Tibial artery (tissue), 4 donors: ENCODE data around the gene SCN4A.

ENCODE experiments used
- DNase-seq, 2 donors: peaks; one replicate each; pipeline ENCODE4 v3.0.0-alpha.2; 2019
- H3K27ac ChIP-seq, 2 donors: fragments of 200-600 bp; sonication (generic) in 1 of 2; 1 replicate in 1 of 2; 2 replicates in 1 of 2; pipeline ENCODE4 v1.5.1; 2018 to 2019; ENCODE audit warnings: mild to moderate bottlenecking in 1 of 2
- H3K27me3 ChIP-seq, 2 donors: fragments of 200-600 bp; sonication (generic) in 1 of 2; one replicate each; pipeline versions ENCODE4 v1.5.1 to v1.6.0; 2016 to 2019
- H3K36me3 ChIP-seq, 3 donors: fragments of 200-600 bp; sonication (generic) in 2 of 3; one replicate each; pipeline ENCODE4 v1.5.1; 2016 to 2019; ENCODE audit warnings: mild to moderate bottlenecking in 2 of 3
- H3K4me1 ChIP-seq, 4 donors: fragments of 200-600 bp; sonication (generic) in 2 of 4; 1 replicate in 3 of 4; 2 replicates in 1 of 4; pipeline ENCODE4 v1.5.1; 2016 to 2019
- H3K4me3 ChIP-seq, 2 donors: fragments of 200-600 bp; sonication (generic) in 1 of 2; 1 replicate in 1 of 2; 2 replicates in 1 of 2; pipeline ENCODE4 v1.5.1; 2018 to 2019; ENCODE audit warnings: mild to moderate bottlenecking in 2 of 2
- H3K9me3 ChIP-seq, 3 donors: fragments of 200-600 bp; sonication (generic) in 1 of 3; one replicate each; pipeline ENCODE4 v1.5.1; 2016 to 2019
- CTCF ChIP-seq, 2 experiments: fragments of 200-600 bp in 1 of 2; fragments of 450-650 bp in 1 of 2; IDR thresholded peaks; one replicate each; pipeline ENCODE4 v1.5.1; 2017 to 2019; ENCODE audit warnings: antibody characterized with exemption in 2 of 2, mild to moderate bottlenecking in 1 of 2, moderate library complexity in 1 of 2
- intact Hi-C: fragments of 100-400 bp; cut with DNase I; formaldehyde crosslinking; loops from one replicate; pipeline ENCODE4 v1.15.0; 2023; ENCODE audit warnings: low total_unique reads

Gene SCN4A

GRCh38 chr17:63966646-63967264 is 6.0 kb downstream of the SCN4A start:
- Histone ChIP-seq H3K4me1 (peaks cover 0 to 4% (median under 1%) of the 10 kb centered on the region in 4 donors), H3K27ac (no peak overlapping the region), H3K4me3 (no peak overlapping the region), H3K27me3 (peaks cover 0 to 2% of the 10 kb centered on the region in 2 donors), H3K9me3 (no peaks in the 10 kb centered on the region), H3K36me3 (no peaks in the 10 kb centered on the region)
- intact Hi-C loops = no loop called here
- TF ChIP-seq CTCF (IDR thresholded peaks at IDR 0.05) = no peak
- no peak for DNase-seq

- H3K4me1 ChIP-seq = peaks cover 0 to 10% (median 6%) of the 10 kb centered on the region in 4 donors
- no peak for DNase-seq
- intact Hi-C loops = no loop called here
These were observed 9.6 kb downstream of the SCN4A start for GRCh38 chr17:63963123-63963522.

GRCh38 chr17:63962298-63962744 is 10.4 kb downstream of the SCN4A start:
- H3K4me1 ChIP-seq = peaks cover 0 to 10% (median 6%) of the 10 kb centered on the region in 4 donors
- no peaks in the 10 kb centered on the region for H3K9me3 ChIP-seq
- no peak for TF ChIP-seq CTCF (IDR thresholded peaks at IDR 0.05)
- no peaks in the 10 kb centered on the region for H3K36me3 ChIP-seq
- no peak overlapping the region for H3K4me3 ChIP-seq
- H3K27me3 ChIP-seq = peaks cover 0 to 13% of the 10 kb centered on the region in 2 donors
- intact Hi-C loops = no loop called here
- H3K27ac ChIP-seq = no peak overlapping the region
- no peak for DNase-seq

More at GRCh38 chr17:63963123-63963522, 9.6 kb downstream of the SCN4A start:
- TF ChIP-seq CTCF (IDR thresholded peaks at IDR 0.05) = no peak
- no peaks in the 10 kb centered on the region for H3K36me3 ChIP-seq
- no peaks in the 10 kb centered on the region for H3K9me3 ChIP-seq
- peaks cover 0 to 13% of the 10 kb centered on the region in 2 donors for H3K27me3 ChIP-seq
- H3K4me3 ChIP-seq = no peak overlapping the region
- H3K27ac ChIP-seq = no peak overlapping the region

- peaks cover 0 to 10% (median 6%) of the 10 kb centered on the region in 4 donors for H3K4me1 ChIP-seq
- intact Hi-C loops = no loop called here
- H3K27ac ChIP-seq = no peak overlapping the region
- H3K9me3 ChIP-seq = no peaks in the 10 kb centered on the region
- H3K36me3 ChIP-seq = no peaks in the 10 kb centered on the region
- peak overlapping the region in 1 of 2 donors; percentile 28 for H3K4me3 ChIP-seq
- peaks cover 0 to 13% of the 10 kb centered on the region in 2 donors for H3K27me3 ChIP-seq
- DNase-seq = peak; percentile 61 to 73
- no peak for TF ChIP-seq CTCF (IDR thresholded peaks at IDR 0.05)
These were observed 11.1 kb downstream of the SCN4A start for GRCh38 chr17:63961355-63962212.

GRCh38 chr17:63960430-63960829 is 12.3 kb downstream of the SCN4A start:
- intact Hi-C loops = no loop called here
- Histone ChIP-seq H3K4me1 (peaks cover 0 to 10% (median 6%) of the 10 kb centered on the region in 4 donors), H3K27me3 (peaks cover 0 to 13% of the 10 kb centered on the region in 2 donors), H3K27ac (no peak overlapping the region), H3K36me3 (no peaks in the 10 kb centered on the region), H3K4me3 (no peak overlapping the region), H3K9me3 (no peaks in the 10 kb centered on the region)
- DNase-seq = no peak
- no peak for TF ChIP-seq CTCF (IDR thresholded peaks at IDR 0.05)
